H1 (cell line): ENCODE data around the gene TCF7L1. TPM values are rescaled to one million over a fixed set of nuclear protein-coding genes. Genes with fewer than 3 reads are reported as not detected.

ENCODE experiments used
- CEBPB ChIP-seq: IDR thresholded peaks from 2 replicates; pipeline ENCODE4 v1.6.1; 2012; ENCODE audit warnings: low read depth, low read length
- EZH2 ChIP-seq: fragments of 200-600 bp; sonication (generic); IDR thresholded peaks from 2 replicates; pipeline ENCODE4 v1.7.1; 2012; ENCODE audit warnings: low read depth, mild to moderate bottlenecking, moderate library complexity, low read length, inconsistent platforms; ENCODE audit not compliant: severe bottlenecking
- FOSL1 ChIP-seq: IDR thresholded peaks from 2 replicates; pipeline ENCODE4 v1.6.1; 2011; ENCODE audit warnings: mild to moderate bottlenecking, low read depth, low read length, moderate library complexity; ENCODE audit not compliant: insufficient read depth
- GTF2F1 ChIP-seq: IDR thresholded peaks from 2 replicates; pipeline ENCODE4 v1.6.1; 2012; ENCODE audit warnings: low read depth, low read length, improper control_type of control experiment, borderline replicate concordance
- JUN ChIP-seq: IDR thresholded peaks from 2 replicates; pipeline ENCODE4 v1.6.1; 2011; ENCODE audit warnings: low read depth, mild to moderate bottlenecking, improper control_type of control experiment, low read length
- KDM5A ChIP-seq: fragments of 200-600 bp; IDR thresholded peaks from 2 replicates; pipeline ENCODE4 v1.7.1; 2012; ENCODE audit warnings: mild to moderate bottlenecking, low read length, inconsistent platforms, mixed read lengths
- MAX ChIP-seq: IDR thresholded peaks from 2 replicates; pipeline ENCODE4 v1.6.1; 2012; ENCODE audit warnings: inconsistent platforms
- RFX5 ChIP-seq: IDR thresholded peaks from 2 replicates; pipeline ENCODE4 v1.6.1; 2011; ENCODE audit warnings: low read depth, low read length, improper control_type of control experiment, borderline replicate concordance
- SIN3A ChIP-seq, 2 experiments: IDR thresholded peaks in 1 of 2; conservative IDR thresholded peaks in 1 of 2; 2 replicates each; pipeline ENCODE4 v1.6.1; 2011 to 2012; ENCODE audit warnings: low read length in 2 of 2, improper control_type of control experiment in 1 of 2, low read depth in 1 of 2, mild to moderate bottlenecking in 1 of 2
- YY1 ChIP-seq: IDR thresholded peaks from 2 replicates; pipeline ENCODE4 v1.6.1; 2011; ENCODE audit warnings: low read depth, mild to moderate bottlenecking, low read length
- polyA plus RNA-seq, 7 experiments: library from polyadenylated mRNA; depleted of rRNA in 3 of 7; stranded (reverse) in 5 of 7; unstranded in 2 of 7; fragments of >200 nt in 5 of 7; fragments of 200-250 nt in 2 of 7; gene quantifications; 1 replicate in 5 of 7; 2 replicates in 1 of 7; 4 replicates in 1 of 7; pipeline versions ENCODE4 v1.2.1 to v1.2.3, GENCODE V29; 2011 to 2013; ENCODE audit warnings: missing spikeins in 2 of 7, mixed read lengths in 2 of 7
- total RNA-seq: library from RNA; stranded (reverse); fragmentation: NEBNext Ultra II Directional; extraction: Animal tissue kit (Norgen Biotek cat#: 25700); gene quantifications from 2 replicates; pipeline ENCODE4 v1.2.1, GENCODE V29; 2021
- TF ChIP-seq, protein P1 (sequence below), 3 experiments: IDR thresholded peaks; 1 replicate in 2 of 3; 2 replicates in 1 of 3; pipeline versions ENCODE4 v1.5.1 to v1.6.1; 2011; ENCODE audit warnings: low read length in 3 of 3, mild to moderate bottlenecking in 3 of 3, inconsistent platforms in 2 of 3, low read depth in 1 of 3, moderate library complexity in 1 of 3; ENCODE audit not compliant: insufficient read depth in 1 of 3; ENCODE audit errors: control extremely low read depth in 1 of 3

Gene TCF7L1
- total and polyA plus RNA-seq, 2 of the 8 experiments (the other 6 are each of a cell fraction or from before 2014, with no cell fraction given): 27.5 to 108 TPM

DNA sequence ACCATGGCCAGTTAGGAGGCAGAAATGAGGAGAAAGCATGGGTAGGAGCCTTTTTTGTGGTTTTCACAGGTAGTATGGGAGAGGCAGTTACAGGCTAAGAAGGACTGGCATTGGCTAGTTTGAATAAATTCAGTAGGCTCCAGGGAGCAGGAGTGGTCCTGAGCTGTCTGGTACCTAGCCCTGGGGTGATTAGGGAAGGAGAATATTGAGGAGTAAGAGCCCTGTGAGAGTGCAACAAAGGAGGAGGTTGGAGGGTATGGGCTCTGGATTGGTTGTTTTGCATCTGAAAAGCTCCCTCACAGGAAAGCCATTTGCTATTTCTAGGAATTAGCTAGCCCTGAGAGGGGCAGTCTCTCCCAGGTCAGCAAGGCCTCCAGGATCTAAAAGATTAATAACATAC, 13.3 kb upstream of the TCF7L1 start (continued):
- TF ChIP-seq SIN3A (conservative IDR thresholded peaks at IDR 0.05 in 1 of 2, IDR thresholded peaks at IDR 0.05 in 1 of 2; ENCODE audit: low read depth in 1 of 2, low read length in 2 of 2) (no peak), EZH2 (no peak), FOSL1 (no peak), JUN (no peak), CEBPB (no peak), MAX (peak; percentile 68), RFX5 (no peak), GTF2F1 (no peak), YY1 (peak; percentile 72; the same call in 1 of the 2 replicates), KDM5A (no peak)
- TF ChIP-seq, protein P1, sequence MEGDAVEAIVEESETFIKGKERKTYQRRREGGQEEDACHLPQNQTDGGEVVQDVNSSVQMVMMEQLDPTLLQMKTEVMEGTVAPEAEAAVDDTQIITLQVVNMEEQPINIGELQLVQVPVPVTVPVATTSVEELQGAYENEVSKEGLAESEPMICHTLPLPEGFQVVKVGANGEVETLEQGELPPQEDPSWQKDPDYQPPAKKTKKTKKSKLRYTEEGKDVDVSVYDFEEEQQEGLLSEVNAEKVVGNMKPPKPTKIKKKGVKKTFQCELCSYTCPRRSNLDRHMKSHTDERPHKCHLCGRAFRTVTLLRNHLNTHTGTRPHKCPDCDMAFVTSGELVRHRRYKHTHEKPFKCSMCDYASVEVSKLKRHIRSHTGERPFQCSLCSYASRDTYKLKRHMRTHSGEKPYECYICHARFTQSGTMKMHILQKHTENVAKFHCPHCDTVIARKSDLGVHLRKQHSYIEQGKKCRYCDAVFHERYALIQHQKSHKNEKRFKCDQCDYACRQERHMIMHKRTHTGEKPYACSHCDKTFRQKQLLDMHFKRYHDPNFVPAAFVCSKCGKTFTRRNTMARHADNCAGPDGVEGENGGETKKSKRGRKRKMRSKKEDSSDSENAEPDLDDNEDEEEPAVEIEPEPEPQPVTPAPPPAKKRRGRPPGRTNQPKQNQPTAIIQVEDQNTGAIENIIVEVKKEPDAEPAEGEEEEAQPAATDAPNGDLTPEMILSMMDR (IDR thresholded peaks at IDR 0.05; ENCODE audit: control extremely low read depth in 1 of 3, insufficient read depth in 1 of 3, low read depth in 1 of 3, low read length in 3 of 3): peak in 1 of 3 experiments; percentile 9; a peak in 1 of 4 replicates
